Measurements from ENCODE around the gene PSG3. TPM values are rescaled to one million over a fixed set of nuclear protein-coding genes. Genes with fewer than 3 reads are reported as not detected.
A peak's percentile ranks its signal among the peaks of the same experiment; 100 is the strongest.
"Not testable (repeated sequence)": the region's sequence is repeated elsewhere in the genome, so short reads cannot be mapped to it uniquely, and the experiment has no call there.

The PSG3 gene
- total RNA-seq (2014; rRNA removed; shearing (Covaris generic)) = not detected in 2 replicates

DNA sequence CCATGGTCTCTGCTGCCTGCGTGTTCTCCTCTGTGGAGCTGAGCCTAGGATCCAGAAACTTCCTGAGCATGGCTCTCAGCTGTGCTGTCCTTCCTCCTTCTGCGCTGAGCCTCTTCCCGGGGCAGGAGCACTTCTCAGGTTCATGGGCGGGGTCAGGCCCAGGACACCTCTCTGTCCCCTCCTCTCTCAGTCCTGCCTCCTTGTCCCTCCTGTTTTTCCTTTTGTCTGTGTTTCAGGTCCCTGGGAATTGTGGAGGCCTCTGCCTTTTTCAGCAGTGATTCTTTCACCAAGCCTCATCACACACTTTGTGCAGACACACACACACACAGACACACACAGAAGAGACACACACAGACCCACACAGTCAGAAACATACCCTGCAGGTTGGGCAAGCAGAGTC, at the start of gene PSG3:
TSS of gene PSG3 (minus strand) at position 101 of the 400 bp plus-strand sequence. CDS start at position 4, 97 bp downstream.
- not testable (repeated sequence) for DNase-seq (ENCODE audit: low spot score)

DNA sequence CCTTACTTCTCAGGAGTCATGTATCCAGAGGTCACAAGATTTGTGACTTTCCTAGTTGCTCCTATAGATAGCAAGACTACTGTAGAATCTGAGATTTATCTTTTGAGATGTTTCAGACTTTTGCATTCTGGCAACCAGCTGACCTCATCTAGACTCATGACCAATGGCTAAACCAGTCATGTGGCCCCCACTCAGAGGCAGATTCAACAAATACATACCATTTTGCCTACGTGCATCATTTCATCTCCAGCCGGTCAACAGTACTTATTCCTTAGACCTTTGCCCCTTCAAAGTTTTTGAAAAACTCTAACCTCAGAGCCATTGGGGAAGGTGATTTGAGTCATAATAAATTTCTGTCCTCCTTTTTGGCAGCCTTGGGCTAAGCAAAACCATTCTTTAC, 48.5 kb upstream of the PSG3 start:
- DNase-seq (ENCODE audit: low spot score) = not testable (repeated sequence)

- not testable (repeated sequence) for DNase-seq (ENCODE audit: low spot score)
These were observed 47.5 kb upstream of the PSG3 start for GRCh38 chr19:42787766-42788165.

GRCh38 chr19:42776750-42777612, 36.7 kb upstream of the PSG3 start:
- peak; percentile 78 for DNase-seq (ENCODE audit: low spot score)

DNA sequence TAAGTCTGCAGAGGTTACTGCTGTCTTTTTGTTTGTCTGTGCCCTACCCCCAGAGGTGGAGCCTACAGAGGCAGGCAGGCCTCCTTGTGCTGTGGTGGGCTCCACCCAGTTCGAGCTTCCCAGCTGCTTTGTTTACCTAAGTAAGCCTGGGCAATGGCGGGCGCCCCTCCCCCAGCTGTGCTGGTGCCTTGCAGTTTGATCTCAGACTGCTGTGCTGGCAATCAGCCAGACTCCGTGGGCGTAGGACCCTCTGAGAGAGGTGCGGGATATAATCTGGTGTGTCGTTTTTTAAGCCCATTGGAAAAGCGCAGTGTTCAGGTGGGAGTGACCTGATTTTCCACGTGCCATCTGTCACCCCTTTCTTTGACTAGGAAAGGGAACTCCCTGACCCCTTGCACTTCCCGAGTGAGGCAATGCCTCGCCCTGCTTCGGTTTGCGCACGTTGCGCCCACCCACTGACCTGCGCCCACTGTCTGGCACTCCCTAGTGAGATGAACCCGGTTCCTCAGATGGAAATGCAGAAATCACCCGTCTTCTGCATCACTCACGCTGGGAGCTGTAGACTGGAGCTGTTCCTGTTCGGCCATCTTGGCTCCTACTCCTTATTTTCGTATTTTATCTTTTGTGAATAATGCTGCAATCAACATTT, 34.4 kb upstream of the PSG3 start:
- not testable (repeated sequence) for DNase-seq (ENCODE audit: low spot score)

DNA sequence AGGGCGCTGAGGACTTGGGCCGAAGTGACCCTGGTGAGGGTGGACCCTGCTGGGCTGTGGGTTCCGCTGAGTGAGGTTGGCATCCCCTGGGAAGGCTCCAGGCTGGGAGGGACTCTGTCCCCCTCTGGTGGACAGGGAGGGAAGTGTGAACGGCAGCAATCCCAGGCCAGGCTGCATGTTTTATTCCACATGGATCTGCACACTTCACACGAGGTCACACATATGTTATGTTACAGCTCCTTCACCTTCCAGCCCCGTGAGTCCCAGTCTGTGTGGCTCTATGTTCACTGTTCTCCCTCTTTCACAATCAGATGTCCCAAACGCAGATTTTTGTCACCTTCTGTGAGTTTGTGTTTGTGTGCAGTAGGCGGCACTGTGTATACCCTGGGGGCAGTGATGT, 27.0 kb upstream of the PSG3 start:
- DNase-seq (ENCODE audit: low spot score) = not testable (repeated sequence)

GRCh38 chr19:42766871-42767270, 26.6 kb upstream of the PSG3 start:
- DNase-seq (ENCODE audit: low spot score) = not testable (repeated sequence)

DNA sequence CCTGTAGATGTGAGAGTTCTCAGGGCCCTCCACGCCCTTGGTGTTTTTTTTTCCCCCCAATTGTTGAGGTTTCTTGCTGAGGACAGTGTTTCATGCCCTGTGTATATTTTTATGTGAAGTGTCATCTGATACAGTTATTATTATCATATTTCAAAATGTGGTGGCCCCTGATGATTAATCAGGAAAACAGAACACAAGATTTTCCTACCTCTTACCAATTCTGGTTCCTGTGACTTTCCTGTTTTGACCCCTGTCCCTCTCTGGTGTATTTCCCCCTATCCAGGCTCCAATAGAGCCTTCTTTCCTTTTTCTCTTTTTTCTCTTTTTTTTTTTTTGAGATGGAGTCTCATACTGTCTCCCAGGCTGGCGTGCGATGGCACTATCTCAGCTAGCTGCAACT, 24.6 kb upstream of the PSG3 start:
- DNase-seq (ENCODE audit: low spot score) = no peak

GRCh38 chr19:42762789-42763188, 22.5 kb upstream of the PSG3 start:
- peak; percentile 49 for DNase-seq (ENCODE audit: low spot score)

DNA sequence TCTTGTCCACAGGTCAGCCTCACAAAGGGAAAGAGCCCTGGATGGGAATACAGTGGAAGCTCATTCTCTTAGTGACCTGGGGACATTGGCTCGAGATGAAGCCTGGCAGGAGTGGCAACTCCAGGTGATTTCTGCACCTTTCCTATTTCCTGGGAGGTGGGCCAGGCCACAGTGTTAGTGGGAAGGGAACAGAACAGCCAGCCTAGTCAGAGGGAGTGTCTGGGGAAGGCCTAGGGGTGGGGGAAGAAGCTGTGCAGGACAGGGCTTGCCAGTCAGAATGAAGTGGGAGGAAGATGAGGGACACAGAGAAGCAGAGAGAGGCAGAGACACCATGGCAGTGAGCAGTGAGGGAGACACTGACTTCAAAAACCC, 21.6 kb upstream of the PSG3 start:
- not testable (repeated sequence) for DNase-seq (ENCODE audit: low spot score)

GRCh38 chr19:42760954-42761923, 21.0 kb upstream of the PSG3 start:
- peak; percentile 94 for DNase-seq (ENCODE audit: low spot score)

DNA sequence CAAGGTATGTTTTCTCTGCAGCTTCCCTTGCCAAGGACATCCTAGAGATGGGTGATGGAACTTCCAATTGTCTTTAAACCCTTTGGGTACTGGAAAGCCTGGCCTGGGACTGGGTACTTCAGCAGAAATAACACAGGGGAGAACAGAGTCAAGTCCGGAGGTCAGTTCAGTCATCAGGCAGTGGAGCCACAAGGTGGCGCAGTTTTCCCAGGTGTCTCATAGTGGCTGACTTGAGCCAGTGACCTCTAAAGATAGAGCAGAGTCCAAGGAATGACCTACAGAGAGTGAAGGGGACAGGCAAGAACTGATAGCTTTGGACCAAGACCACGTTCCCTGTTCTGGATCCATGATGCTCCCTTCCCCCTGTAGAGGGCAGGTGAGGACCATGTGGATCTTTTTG, 18.4 kb upstream of the PSG3 start:
- DNase-seq (ENCODE audit: low spot score) = peak; percentile 36

- DNase-seq (ENCODE audit: low spot score) = not testable (repeated sequence)
These were observed 12.0 kb upstream of the PSG3 start for GRCh38 chr19:42752246-42752645.

GRCh38 chr19:42741726-42742607, 1.7 kb upstream of the PSG3 start:
- DNase-seq (ENCODE audit: low spot score) = not testable (repeated sequence)

- peak; percentile 46 for DNase-seq (ENCODE audit: low spot score)
These were observed 2.7 kb downstream of the PSG3 start for GRCh38 chr19:42737581-42738011.

- DNase-seq (ENCODE audit: low spot score) = not testable (repeated sequence)
These were observed 11.9 kb downstream of the PSG3 start for GRCh38 chr19:42728341-42728740.

DNA sequence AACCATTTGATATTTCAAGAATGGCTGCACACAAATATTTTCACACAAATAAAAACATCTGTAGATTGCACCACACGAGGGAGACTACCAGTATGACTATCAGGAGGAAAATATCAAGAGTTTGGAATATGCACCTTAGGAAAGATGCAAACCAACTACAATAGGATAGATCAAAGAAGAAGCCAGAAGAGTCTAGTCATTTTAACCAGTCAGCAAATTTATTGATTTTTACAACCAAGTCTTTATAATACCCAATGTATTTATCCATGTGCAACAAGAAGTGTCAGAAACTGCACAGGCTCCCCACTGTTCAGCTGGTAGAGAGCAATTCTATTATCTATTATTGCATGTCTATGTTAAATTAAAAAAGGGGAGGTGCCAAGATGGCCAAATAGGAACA, 26.3 kb downstream of the PSG3 start:
- not testable (repeated sequence) for DNase-seq (ENCODE audit: low spot score)

- DNase-seq (ENCODE audit: low spot score) = not testable (repeated sequence)
These were observed 27.5 kb downstream of the PSG3 start for GRCh38 chr19:42712753-42713152.

DNA sequence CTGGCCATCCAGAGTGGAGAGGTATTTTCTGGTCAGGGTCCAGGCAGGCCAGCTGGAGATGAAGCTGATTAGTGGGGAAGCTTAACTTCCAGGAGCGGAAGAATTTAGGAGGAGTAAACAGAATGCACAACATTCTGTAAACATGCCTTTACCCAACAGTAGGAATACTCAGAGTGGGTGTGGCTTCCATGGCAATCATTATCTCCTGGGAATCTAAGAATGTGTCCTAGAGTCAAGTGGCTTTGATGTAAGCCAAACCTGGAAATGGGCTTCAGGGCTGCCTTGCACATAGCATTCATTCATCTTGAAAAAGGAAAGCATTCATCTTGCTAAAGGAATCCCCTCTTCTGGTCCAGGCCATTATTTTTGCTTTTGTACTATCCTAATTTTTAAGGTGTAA, 29.3 kb downstream of the PSG3 start:
- DNase-seq (ENCODE audit: low spot score) = not testable (repeated sequence)

- DNase-seq (ENCODE audit: low spot score) = no peak
These were observed 42.4 kb downstream of the PSG3 start for GRCh38 chr19:42697884-42698283.
